Right cardiac atrium (tissue), 5 donors: ENCODE data around the gene MBNL3. TPM values are rescaled to one million over a fixed set of nuclear protein-coding genes. Genes with fewer than 3 reads are reported as not detected.
"Not testable (repeated sequence)": the region's sequence is repeated elsewhere in the genome, so short reads cannot be mapped to it uniquely, and the experiment has no call there.

Source experiments
- ATAC-seq, 2 donors: fragments of 200-7000 bp; cut with Tn5 transposase; one replicate each; pipeline versions ENCODE4 v1.8.0 to v1.9.1; 2020; ENCODE audit warnings: moderate library complexity in 2 of 2, mild to moderate bottlenecking in 1 of 2
- DNase-seq, 3 donors: peaks; one replicate each; pipeline ENCODE4 v3.0.0-alpha.2; 2020
- H3K27ac ChIP-seq: one replicate; pipeline ENCODE4 v1.5.1; 2013; ENCODE audit warnings: mild to moderate bottlenecking, low read length, control low read depth, moderate library complexity
- H3K27me3 ChIP-seq: one replicate; pipeline ENCODE4 v1.6.1; 2013; ENCODE audit not compliant: control insufficient read depth, insufficient read depth
- H3K4me1 ChIP-seq: one replicate; pipeline ENCODE4 v1.6.1; 2013; ENCODE audit warnings: low read length; ENCODE audit not compliant: control insufficient read depth, insufficient read depth
- H3K4me3 ChIP-seq: one replicate; pipeline ENCODE4 v1.5.1; 2013; ENCODE audit warnings: low read length, control low read depth
- H3K9me3 ChIP-seq: one replicate; pipeline ENCODE4 v1.6.1; 2013; ENCODE audit warnings: low read length; ENCODE audit not compliant: control insufficient read depth
- WGBS: extraction: QIAGEN DNeasy Blood & Tissue Kit; methylation state at CpG from one replicate; pipeline ENCODE4 v1.1.7; 2013; 5-methylcytosine and 5-hydroxymethylcytosine counted together
- intact Hi-C, 4 donors: fragments of 100-400 bp; cut with DNase I; formaldehyde crosslinking; loops; one replicate each; pipeline versions ENCODE4 v1.11.0 to v1.14.0; 2022 to 2023
- polyA plus RNA-seq: library from polyadenylated mRNA; stranded (reverse); fragments of 200-250 nt; gene quantifications from one replicate; pipeline ENCODE4 v1.2.3, GENCODE V29; 2013
- total RNA-seq, 4 donors: library from RNA; stranded (reverse); fragmentation: NEBNext Ultra II Directional; extraction: Animal tissue kit (Norgen Biotek cat#: 25700); gene quantifications; one replicate each; pipeline ENCODE4 v1.2.1, GENCODE V29; 2021
- donor health status: healthy with polysubstance abuse.
- donor health status: DM: no; HTN: yes; CAD: no.
- donor health status: DM: no; HTN: no; CAD: no.
- donor health status: DM: no; HTN: yes; CAD: no; lungs with severe emphysema.
- donor health status: DM: yes; HTN: yes; CAD: no.

The MBNL3 gene
- total and polyA plus RNA-seq, 5 donors: 19.2 to 169 (median 156) TPM

- H3K27ac ChIP-seq: no peak overlapping the region
- intact Hi-C loops: no loop called here
- WGBS: 100% methylated on average over 1 of the region's 1 CpG
- DNase-seq (no peak), ATAC-seq (no peak)
- H3K4me1 ChIP-seq: no peaks in the 10 kb centered on the region
- H3K27me3 ChIP-seq: no peaks in the 10 kb centered on the region
- H3K9me3 ChIP-seq: no peaks in the 10 kb centered on the region
- no peak overlapping the region for H3K4me3 ChIP-seq
These were observed 14.1 kb downstream of the MBNL3 start for GRCh38 chrX:132474544-132475248.

GRCh38 chrX:132472397-132472796 is 16.4 kb downstream of the MBNL3 start:
- Histone ChIP-seq H3K4me3 (no peak overlapping the region), H3K27me3 (no peaks in the 10 kb centered on the region), H3K9me3 (no peaks in the 10 kb centered on the region), H3K27ac (no peak overlapping the region), H3K4me1 (no peaks in the 10 kb centered on the region)
- intact Hi-C loops: no loop called here
- ATAC-seq: no peak
- 86% methylated on average over 1 of the region's 1 CpG for WGBS
- DNase-seq: no peak

- Histone ChIP-seq H3K27me3 (no peaks in the 10 kb centered on the region), H3K27ac (no peak overlapping the region), H3K9me3 (no peaks in the 10 kb centered on the region), H3K4me1 (no peaks in the 10 kb centered on the region), H3K4me3 (no peak overlapping the region)
- ATAC-seq: no peak
- intact Hi-C loops: no loop called here
- no peak for DNase-seq
- 62% methylated on average over 2 of the region's 2 CpGs for WGBS
These were observed 18.0 kb downstream of the MBNL3 start for GRCh38 chrX:132470831-132471230.

GRCh38 chrX:132470179-132470578 is 18.7 kb downstream of the MBNL3 start:
- no peaks in the 10 kb centered on the region for H3K4me1 ChIP-seq
- H3K4me3 ChIP-seq: no peak overlapping the region
- DNase-seq (no peak), ATAC-seq (no peak)
- no peaks in the 10 kb centered on the region for H3K9me3 ChIP-seq
- intact Hi-C loops: no loop called here
- H3K27me3 ChIP-seq: no peaks in the 10 kb centered on the region
- no peak overlapping the region for H3K27ac ChIP-seq
- WGBS: 93% methylated on average over 1 of the region's 1 CpG

- no peak for ATAC-seq
- Histone ChIP-seq H3K9me3 (no peaks in the 10 kb centered on the region), H3K4me3 (no peak overlapping the region), H3K27ac (no peak overlapping the region), H3K27me3 (no peaks in the 10 kb centered on the region), H3K4me1 (no peaks in the 10 kb centered on the region)
- intact Hi-C loops: no loop called here
- DNase-seq: no peak
- WGBS: 87% methylated on average over 3 of the region's 3 CpGs
These were observed 20.4 kb downstream of the MBNL3 start for GRCh38 chrX:132468454-132468853.

GRCh38 chrX:132467989-132468388 is 20.8 kb downstream of the MBNL3 start:
- ATAC-seq (no peak), DNase-seq (no peak)
- no peaks in the 10 kb centered on the region for H3K27me3 ChIP-seq
- no peak overlapping the region for H3K27ac ChIP-seq
- H3K9me3 ChIP-seq: no peaks in the 10 kb centered on the region
- H3K4me1 ChIP-seq: no peaks in the 10 kb centered on the region
- 61% methylated on average over 3 of the region's 3 CpGs for WGBS
- H3K4me3 ChIP-seq: no peak overlapping the region
- intact Hi-C loops: no loop called here

- Histone ChIP-seq H3K9me3 (no peaks in the 10 kb centered on the region), H3K4me3 (no peak overlapping the region), H3K4me1 (no peaks in the 10 kb centered on the region), H3K27me3 (no peaks in the 10 kb centered on the region), H3K27ac (no peak overlapping the region)
- intact Hi-C loops: no loop called here
- ATAC-seq: no peak
- no peak for DNase-seq
- WGBS: 52% methylated on average over 3 of the region's 3 CpGs
These were observed 21.8 kb downstream of the MBNL3 start for GRCh38 chrX:132467026-132467425.

- ATAC-seq (no peak), DNase-seq (no peak)
- Histone ChIP-seq H3K4me3 (no peak overlapping the region), H3K4me1 (no peaks in the 10 kb centered on the region), H3K27me3 (no peaks in the 10 kb centered on the region), H3K9me3 (no peaks in the 10 kb centered on the region), H3K27ac (no peak overlapping the region)
- intact Hi-C loops: no loop called here
- WGBS: 72% methylated on average over 8 of the region's 8 CpGs
These were observed 25.4 kb downstream of the MBNL3 start for GRCh38 chrX:132463411-132463810.

- Histone ChIP-seq H3K27me3 (no peaks in the 10 kb centered on the region), H3K27ac (no peak overlapping the region), H3K4me3 (no peak overlapping the region), H3K4me1 (no peaks in the 10 kb centered on the region), H3K9me3 (no peaks in the 10 kb centered on the region)
- DNase-seq: no peak
- no peak for ATAC-seq
- intact Hi-C loops: no loop called here
These were observed 27.0 kb downstream of the MBNL3 start for GRCh38 chrX:132461886-132462285.

GRCh38 chrX:132452911-132453550 is 35.8 kb downstream of the MBNL3 start:
- no peak for DNase-seq
- Histone ChIP-seq H3K27ac (no peak overlapping the region), H3K27me3 (no peaks in the 10 kb centered on the region), H3K4me1 (no peaks in the 10 kb centered on the region), H3K9me3 (no peaks in the 10 kb centered on the region), H3K4me3 (no peak overlapping the region)
- ATAC-seq: no peak
- intact Hi-C loops: no loop called here
- WGBS: 83% methylated on average over 5 of the region's 5 CpGs

GRCh38 chrX:132445909-132446308 is 42.9 kb downstream of the MBNL3 start:
- not testable (repeated sequence) for DNase-seq

More at GRCh38 chrX:132445909-132446308, 42.9 kb downstream of the MBNL3 start:
- H3K4me3 ChIP-seq, H3K27me3 ChIP-seq, H3K9me3 ChIP-seq, ATAC-seq, H3K27ac ChIP-seq, H3K4me1 ChIP-seq, intact Hi-C loops: not testable (repeated sequence)
- WGBS: 92% methylated on average over 3 of the region's 3 CpGs
